PC-9 (cell line): ENCODE results near the gene DCAF7. TPM values are rescaled to one million over a fixed set of nuclear protein-coding genes. Genes with fewer than 3 reads are reported as not detected.

ENCODE experiments used
- BruUV-seq: library from RNA; stranded (reverse); fragments of 400-500 nt; replicated peaks from 2 replicates; lab custom pipeline; 2021; lab: Mats Ljungman, UMichigan
- CTCF ChIA-PET: fragments of 300-600 bp; sonication (Branson Sonifier 250); formaldehyde crosslinking; loops from one replicate; lab custom pipeline; 2022; ENCODE audit warnings: antibody characterized with exemption; lab: Charles Lee
- POLR2A ChIA-PET: fragments of 300-600 bp; sonication (Branson Sonifier 250); formaldehyde crosslinking; loops from one replicate; lab custom pipeline; 2022; ENCODE audit warnings: antibody characterized with exemption; ENCODE audit not compliant: unreplicated experiment; lab: Charles Lee
- DNase-seq, 2 experiments: peaks; one replicate each; pipeline versions ENCODE4 v3.0.0 to v3.0.0-alpha.2; 2015 to 2022; ENCODE audit warnings: mixed read lengths in 1 of 2
- H2AFZ ChIP-seq: fragments of 200-600 bp; sonication (generic); 2 replicates; pipeline ENCODE4 v1.8.1; 2017; ENCODE audit warnings: antibody characterized with exemption
- H3F3A ChIP-seq: fragments of 200-600 bp; sonication (generic); 2 replicates; pipeline ENCODE4 v1.8.1; 2017; ENCODE audit warnings: antibody characterized with exemption, mild to moderate bottlenecking, low read depth; ENCODE audit not compliant: insufficient read depth
- H3K27ac ChIP-seq: fragments of 200-600 bp; sonication (generic); 2 replicates; pipeline ENCODE4 v1.6.1; 2016; ENCODE audit warnings: mixed run types
- H3K27me3 ChIP-seq: fragments of 200-600 bp; sonication (generic); 2 replicates; pipeline ENCODE4 v1.6.1; 2016; ENCODE audit warnings: low read depth, mixed run types; ENCODE audit not compliant: insufficient read depth
- H3K36me3 ChIP-seq: fragments of 200-600 bp; sonication (generic); 2 replicates; pipeline ENCODE4 v1.6.1; 2016; ENCODE audit warnings: low read depth, mixed run types
- H3K4me1 ChIP-seq: fragments of 200-600 bp; sonication (generic); replicated peaks from 2 replicates; pipeline ENCODE4 v1.6.1; 2016; ENCODE audit warnings: mixed run types; ENCODE audit not compliant: insufficient read depth
- H3K4me2 ChIP-seq: fragments of 200-600 bp; sonication (generic); 2 replicates; pipeline ENCODE4 v1.6.1; 2017; ENCODE audit warnings: mixed run types
- H3K4me3 ChIP-seq: fragments of 200-600 bp; sonication (generic); 2 replicates; pipeline ENCODE4 v1.6.1; 2016; ENCODE audit warnings: mixed run types
- H3K79me2 ChIP-seq: fragments of 200-600 bp; sonication (generic); 2 replicates; pipeline ENCODE4 v1.6.1; 2017; ENCODE audit warnings: low read depth, mixed run types
- H3K9me2 ChIP-seq: fragments of 200-600 bp; sonication (generic); 2 replicates; pipeline ENCODE4 v1.8.1; 2017; ENCODE audit warnings: mild to moderate bottlenecking; ENCODE audit not compliant: insufficient read depth
- H3K9me3 ChIP-seq: fragments of 200-600 bp; sonication (generic); 2 replicates; pipeline ENCODE4 v1.8.1; 2016; ENCODE audit warnings: low read depth; ENCODE audit not compliant: insufficient read depth
- H4K20me1 ChIP-seq: fragments of 200-600 bp; sonication (generic); 2 replicates; pipeline ENCODE4 v1.8.1; 2017; ENCODE audit not compliant: insufficient read depth
- CTCF ChIP-seq: fragments of 200-600 bp; sonication (generic); conservative IDR thresholded peaks from 2 replicates; pipeline ENCODE4 v1.6.1; 2017; ENCODE audit warnings: mixed run types, antibody characterized with exemption, mild to moderate bottlenecking, moderate library complexity
- EZH2 ChIP-seq: fragments of 200-600 bp; sonication (generic); IDR thresholded peaks from 2 replicates; pipeline ENCODE4 v1.8.0; 2017; ENCODE audit warnings: antibody characterized with exemption, low read depth
- intact Hi-C: fragments of 100-400 bp; cut with micrococcal nuclease; formaldehyde crosslinking; loops from one replicate; pipeline ENCODE4 v1.10.0; 2022; ENCODE audit not compliant: unreplicated experiment
- total RNA-seq: library from RNA; stranded (reverse); gene quantifications from 2 replicates; pipeline ENCODE4 v1.2.3, GENCODE V29; 2021

DCAF7 gene
- total RNA-seq, 1 experiment from 2014 or later = 78.9 TPM

GRCh38 chr17:63623786-63624530 is 73.7 kb downstream of the DCAF7 start:
- no peaks in the 10 kb centered on the region for H3K9me2 ChIP-seq
- no peaks in the 10 kb centered on the region for H3K27me3 ChIP-seq
- DNase-seq = no peak
- no peaks in the 10 kb centered on the region for H3K9me3 ChIP-seq
- H3K36me3 ChIP-seq = no peaks in the 10 kb centered on the region
- TSS peak; percentile 37 for BruUV-seq
- ChIA-PET POLR2A (interaction anchor here (0.5 to 0.7 kb wide), 2 partner anchors 18 to 150 kb away, joined by 3 read pairs; partner anchors contain the start of gene CCDC47), CTCF (no interaction called here)
- H4K20me1 ChIP-seq = no peaks in the 10 kb centered on the region; the same call in 1 of the 2 replicates
- peak overlapping the region; percentile 64; the same call in 1 of the 2 replicates for H3K4me3 ChIP-seq
- H2AFZ ChIP-seq = no peak overlapping the region
- H3K27ac ChIP-seq = no peak overlapping the region
- 0 out of 2 replicates have a peak, but pooled peaks cover 8% of the 10 kb centered on the region for H3K79me2 ChIP-seq
- H3F3A ChIP-seq = no peaks in the 10 kb centered on the region
- peak overlapping the region; percentile 76 for H3K4me2 ChIP-seq
- TF ChIP-seq CTCF (no peak), EZH2 (no peak)
- intact Hi-C loops = loop anchor here (2.0 to 5.0 kb wide), 4 partner anchors 53 to 218 kb away; partner anchors contain the start of genes SMARCD2 and STRADA
- peaks cover 12% of the 10 kb centered on the region; the same call in 1 of the 2 replicates for H3K4me1 ChIP-seq

- H3F3A ChIP-seq = no peaks in the 10 kb centered on the region
- ChIA-PET CTCF (no interaction called here), POLR2A (no interaction called here)
- intact Hi-C loops = loop anchor here (5.0 kb wide), 3 partner anchors 53 to 218 kb away; partner anchors contain the start of gene SMARCD2
- H3K9me2 ChIP-seq = no peaks in the 10 kb centered on the region
- H3K4me1 ChIP-seq = peaks cover 12% of the 10 kb centered on the region; the same call in 1 of the 2 replicates
- no peaks in the 10 kb centered on the region; the same call in 1 of the 2 replicates for H4K20me1 ChIP-seq
- H3K36me3 ChIP-seq = no peaks in the 10 kb centered on the region
- 0 out of 2 replicates have a peak overlapping the region, but pooled peaks have one; percentile 76 for H3K4me2 ChIP-seq
- TF ChIP-seq CTCF = no peak
- TF ChIP-seq EZH2 = no peak
- H3K79me2 ChIP-seq = 0 out of 2 replicates have a peak, but pooled peaks cover 8% of the 10 kb centered on the region
- H3K27me3 ChIP-seq = no peaks in the 10 kb centered on the region
- H3K4me3 ChIP-seq = no peak overlapping the region
- H3K9me3 ChIP-seq = no peaks in the 10 kb centered on the region
- no peak for DNase-seq
- BruUV-seq = no TSS peak
- H3K27ac ChIP-seq = no peak overlapping the region
- H2AFZ ChIP-seq = no peak overlapping the region
Measured at GRCh38 chr17:63624531-63624880, 74.2 kb downstream of the DCAF7 start.

- no peaks in the 10 kb centered on the region; the same call in 1 of the 2 replicates for H4K20me1 ChIP-seq
- no peaks in the 10 kb centered on the region for H3K9me3 ChIP-seq
- no peak overlapping the region for H3K4me2 ChIP-seq
- CTCF ChIA-PET = interaction anchor here (0.6 to 0.7 kb wide), 2 partner anchors 27 to 33 kb away, joined by 3 to 7 read pairs; no protein-coding TSS in a partner anchor
- peaks cover 7% of the 10 kb centered on the region; the same call in 1 of the 2 replicates for H3K4me1 ChIP-seq
- H3K4me3 ChIP-seq = no peak overlapping the region
- no peaks in the 10 kb centered on the region for H3K27me3 ChIP-seq
- intact Hi-C loops = no loop called here
- no peaks in the 10 kb centered on the region for H3K9me2 ChIP-seq
- DNase-seq = no peak
- TF ChIP-seq EZH2 = no peak
- TF ChIP-seq CTCF = no peak
- BruUV-seq = no TSS peak
- H3F3A ChIP-seq = no peaks in the 10 kb centered on the region
- H3K27ac ChIP-seq = no peak overlapping the region
- H3K79me2 ChIP-seq = 0 out of 2 replicates have a peak, but pooled peaks cover 8% of the 10 kb centered on the region
- H2AFZ ChIP-seq = no peak overlapping the region
- H3K36me3 ChIP-seq = no peaks in the 10 kb centered on the region
- POLR2A ChIA-PET = interaction anchor here (0.7 kb wide), 1 partner anchor 60 kb away, joined by 6 read pairs; no protein-coding TSS in a partner anchor
Measured at GRCh38 chr17:63626551-63627180, 76.4 kb downstream of the DCAF7 start.
